ENCODE measurements around the gene CHML.
A peak's percentile ranks its signal among the peaks of the same experiment; 100 is the strongest.

DNA sequence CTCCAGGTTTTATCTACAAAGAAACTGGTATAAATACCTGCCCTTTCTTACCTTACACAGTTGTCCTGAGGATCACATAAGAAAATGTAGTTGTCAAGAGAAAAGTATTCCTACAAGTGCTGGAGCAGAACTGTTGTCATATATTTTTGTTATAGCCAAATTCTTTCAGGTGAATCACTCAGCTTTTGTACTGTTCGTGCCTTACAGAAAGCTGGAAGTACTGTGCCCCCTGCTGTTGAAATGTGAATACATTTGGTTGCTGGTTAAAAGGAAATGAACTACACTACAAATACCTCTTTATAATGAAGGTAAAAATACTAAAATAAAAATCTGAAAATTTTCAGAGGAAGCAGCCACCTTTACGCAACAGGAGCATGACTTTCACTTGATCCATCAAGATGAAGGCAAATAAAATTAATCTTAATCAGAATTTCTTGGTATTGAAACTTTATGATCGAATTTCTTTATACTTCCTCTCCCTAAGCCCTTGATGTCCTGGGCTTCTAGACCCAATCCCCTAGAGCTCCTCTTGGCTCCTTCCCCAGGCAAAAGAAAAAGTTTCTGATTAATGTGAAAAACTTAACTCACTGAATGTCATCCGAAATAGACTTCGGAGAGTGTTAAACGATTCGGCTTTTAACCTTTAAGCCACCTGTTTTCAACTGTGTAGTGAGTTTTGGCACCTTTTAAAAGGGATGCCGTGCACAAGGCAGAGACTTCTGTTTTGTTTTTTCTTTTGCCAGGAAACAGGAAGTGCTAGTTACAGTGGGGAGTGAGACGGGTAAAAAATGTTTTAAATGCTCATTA is 12.5 kb downstream of the CHML start:
- no peak for TF ChIP-seq BCL11B (tag by site-specific recombination; IDR thresholded peaks at IDR 0.05; ENCODE audit: low read depth)
- TF ChIP-seq KLF16 (tag by site-specific recombination; IDR thresholded peaks at IDR 0.05): no peak
- TF ChIP-seq, protein P1, sequence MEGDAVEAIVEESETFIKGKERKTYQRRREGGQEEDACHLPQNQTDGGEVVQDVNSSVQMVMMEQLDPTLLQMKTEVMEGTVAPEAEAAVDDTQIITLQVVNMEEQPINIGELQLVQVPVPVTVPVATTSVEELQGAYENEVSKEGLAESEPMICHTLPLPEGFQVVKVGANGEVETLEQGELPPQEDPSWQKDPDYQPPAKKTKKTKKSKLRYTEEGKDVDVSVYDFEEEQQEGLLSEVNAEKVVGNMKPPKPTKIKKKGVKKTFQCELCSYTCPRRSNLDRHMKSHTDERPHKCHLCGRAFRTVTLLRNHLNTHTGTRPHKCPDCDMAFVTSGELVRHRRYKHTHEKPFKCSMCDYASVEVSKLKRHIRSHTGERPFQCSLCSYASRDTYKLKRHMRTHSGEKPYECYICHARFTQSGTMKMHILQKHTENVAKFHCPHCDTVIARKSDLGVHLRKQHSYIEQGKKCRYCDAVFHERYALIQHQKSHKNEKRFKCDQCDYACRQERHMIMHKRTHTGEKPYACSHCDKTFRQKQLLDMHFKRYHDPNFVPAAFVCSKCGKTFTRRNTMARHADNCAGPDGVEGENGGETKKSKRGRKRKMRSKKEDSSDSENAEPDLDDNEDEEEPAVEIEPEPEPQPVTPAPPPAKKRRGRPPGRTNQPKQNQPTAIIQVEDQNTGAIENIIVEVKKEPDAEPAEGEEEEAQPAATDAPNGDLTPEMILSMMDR (tag by site-specific recombination; IDR thresholded peaks at IDR 0.05): peak; percentile 62
- no peak for TF ChIP-seq ZBTB1 (tag by site-specific recombination; IDR thresholded peaks at IDR 0.05)
- no peak for TF ChIP-seq MEIS1 (CRISPR knock-in tag; IDR thresholded peaks at IDR 0.05; ENCODE audit: borderline replicate concordance)
- TF ChIP-seq ZNF670 (tag by site-specific recombination; IDR thresholded peaks at IDR 0.05; ENCODE audit: low read depth): no peak
- TF ChIP-seq, protein P2, sequence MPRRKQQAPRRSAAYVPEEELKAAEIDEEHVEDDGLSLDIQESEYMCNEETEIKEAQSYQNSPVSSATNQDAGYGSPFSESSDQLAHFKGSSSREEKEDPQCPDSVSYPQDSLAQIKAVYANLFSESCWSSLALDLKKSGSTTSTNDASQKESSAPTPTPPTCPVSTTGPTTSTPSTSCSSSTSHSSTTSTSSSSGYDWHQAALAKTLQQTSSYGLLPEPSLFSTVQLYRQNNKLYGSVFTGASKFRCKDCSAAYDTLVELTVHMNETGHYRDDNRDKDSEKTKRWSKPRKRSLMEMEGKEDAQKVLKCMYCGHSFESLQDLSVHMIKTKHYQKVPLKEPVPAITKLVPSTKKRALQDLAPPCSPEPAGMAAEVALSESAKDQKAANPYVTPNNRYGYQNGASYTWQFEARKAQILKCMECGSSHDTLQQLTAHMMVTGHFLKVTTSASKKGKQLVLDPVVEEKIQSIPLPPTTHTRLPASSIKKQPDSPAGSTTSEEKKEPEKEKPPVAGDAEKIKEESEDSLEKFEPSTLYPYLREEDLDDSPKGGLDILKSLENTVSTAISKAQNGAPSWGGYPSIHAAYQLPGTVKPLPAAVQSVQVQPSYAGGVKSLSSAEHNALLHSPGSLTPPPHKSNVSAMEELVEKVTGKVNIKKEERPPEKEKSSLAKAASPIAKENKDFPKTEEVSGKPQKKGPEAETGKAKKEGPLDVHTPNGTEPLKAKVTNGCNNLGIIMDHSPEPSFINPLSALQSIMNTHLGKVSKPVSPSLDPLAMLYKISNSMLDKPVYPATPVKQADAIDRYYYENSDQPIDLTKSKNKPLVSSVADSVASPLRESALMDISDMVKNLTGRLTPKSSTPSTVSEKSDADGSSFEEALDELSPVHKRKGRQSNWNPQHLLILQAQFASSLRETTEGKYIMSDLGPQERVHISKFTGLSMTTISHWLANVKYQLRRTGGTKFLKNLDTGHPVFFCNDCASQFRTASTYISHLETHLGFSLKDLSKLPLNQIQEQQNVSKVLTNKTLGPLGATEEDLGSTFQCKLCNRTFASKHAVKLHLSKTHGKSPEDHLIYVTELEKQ (tag by site-specific recombination; IDR thresholded peaks at IDR 0.05; ENCODE audit: borderline replicate concordance): no peak
- TF ChIP-seq YY1 (tag by site-specific recombination; IDR thresholded peaks at IDR 0.05): no peak
- TF ChIP-seq ZNF2 (tag by site-specific recombination; IDR thresholded peaks at IDR 0.05): no peak
- no peak for TF ChIP-seq ZBTB21 (tag by site-specific recombination; IDR thresholded peaks at IDR 0.05)
- TF ChIP-seq, protein P3, sequence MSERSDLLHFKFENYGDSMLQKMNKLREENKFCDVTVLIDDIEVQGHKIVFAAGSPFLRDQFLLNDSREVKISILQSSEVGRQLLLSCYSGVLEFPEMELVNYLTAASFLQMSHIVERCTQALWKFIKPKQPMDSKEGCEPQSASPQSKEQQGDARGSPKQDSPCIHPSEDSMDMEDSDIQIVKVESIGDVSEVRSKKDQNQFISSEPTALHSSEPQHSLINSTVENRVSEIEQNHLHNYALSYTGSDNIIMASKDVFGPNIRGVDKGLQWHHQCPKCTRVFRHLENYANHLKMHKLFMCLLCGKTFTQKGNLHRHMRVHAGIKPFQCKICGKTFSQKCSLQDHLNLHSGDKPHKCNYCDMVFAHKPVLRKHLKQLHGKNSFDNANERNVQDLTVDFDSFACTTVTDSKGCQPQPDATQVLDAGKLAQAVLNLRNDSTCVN (tag by site-specific recombination; optimal IDR thresholded peaks at IDR 0.05): no peak
- TF ChIP-seq, protein P4, sequence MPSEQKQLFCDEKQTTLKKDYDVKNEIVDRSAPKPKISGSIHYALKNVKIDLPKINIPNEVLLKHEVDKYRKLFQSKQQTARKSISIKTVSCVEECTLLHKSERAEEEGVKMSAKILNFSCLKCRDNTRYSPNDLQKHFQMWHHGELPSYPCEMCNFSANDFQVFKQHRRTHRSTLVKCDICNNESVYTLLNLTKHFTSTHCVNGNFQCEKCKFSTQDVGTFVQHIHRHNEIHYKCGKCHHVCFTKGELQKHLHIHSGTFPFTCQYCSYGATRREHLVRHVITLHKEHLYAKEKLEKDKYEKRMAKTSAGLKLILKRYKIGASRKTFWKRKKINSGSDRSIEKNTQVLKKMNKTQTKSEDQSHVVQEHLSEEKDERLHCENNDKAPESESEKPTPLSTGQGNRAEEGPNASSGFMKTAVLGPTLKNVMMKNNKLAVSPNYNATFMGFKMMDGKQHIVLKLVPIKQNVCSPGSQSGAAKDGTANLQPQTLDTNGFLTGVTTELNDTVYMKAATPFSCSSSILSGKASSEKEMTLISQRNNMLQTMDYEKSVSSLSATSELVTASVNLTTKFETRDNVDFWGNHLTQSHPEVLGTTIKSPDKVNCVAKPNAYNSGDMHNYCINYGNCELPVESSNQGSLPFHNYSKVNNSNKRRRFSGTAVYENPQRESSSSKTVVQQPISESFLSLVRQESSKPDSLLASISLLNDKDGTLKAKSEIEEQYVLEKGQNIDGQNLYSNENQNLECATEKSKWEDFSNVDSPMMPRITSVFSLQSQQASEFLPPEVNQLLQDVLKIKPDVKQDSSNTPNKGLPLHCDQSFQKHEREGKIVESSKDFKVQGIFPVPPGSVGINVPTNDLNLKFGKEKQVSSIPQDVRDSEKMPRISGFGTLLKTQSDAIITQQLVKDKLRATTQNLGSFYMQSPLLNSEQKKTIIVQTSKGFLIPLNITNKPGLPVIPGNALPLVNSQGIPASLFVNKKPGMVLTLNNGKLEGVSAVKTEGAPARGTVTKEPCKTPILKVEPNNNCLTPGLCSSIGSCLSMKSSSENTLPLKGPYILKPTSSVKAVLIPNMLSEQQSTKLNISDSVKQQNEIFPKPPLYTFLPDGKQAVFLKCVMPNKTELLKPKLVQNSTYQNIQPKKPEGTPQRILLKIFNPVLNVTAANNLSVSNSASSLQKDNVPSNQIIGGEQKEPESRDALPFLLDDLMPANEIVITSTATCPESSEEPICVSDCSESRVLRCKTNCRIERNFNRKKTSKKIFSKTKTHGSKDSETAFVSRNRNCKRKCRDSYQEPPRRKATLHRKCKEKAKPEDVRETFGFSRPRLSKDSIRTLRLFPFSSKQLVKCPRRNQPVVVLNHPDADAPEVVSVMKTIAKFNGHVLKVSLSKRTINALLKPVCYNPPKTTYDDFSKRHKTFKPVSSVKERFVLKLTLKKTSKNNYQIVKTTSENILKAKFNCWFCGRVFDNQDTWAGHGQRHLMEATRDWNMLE (tag by site-specific recombination; conservative IDR thresholded peaks at IDR 0.05; ENCODE audit: low read depth): no peak
- TF ChIP-seq ZSCAN23 (tag by site-specific recombination; IDR thresholded peaks at IDR 0.05): no peak
- no peak for TF ChIP-seq ZNF248 (tag by site-specific recombination; IDR thresholded peaks at IDR 0.05)

Data from HEK293 (cell line).